ENCODE measurements around the gene TMC1. TPM values are rescaled to one million over a fixed set of nuclear protein-coding genes. Genes with fewer than 3 reads are reported as not detected.

Gene TMC1
- total and polyA plus RNA-seq, 10 of the 15 experiments (the other 5 are each of a cell fraction or from before 2014, with no cell fraction given): 0.06 to 0.94 (median 0.40) TPM; not detected in 1

GRCh38 chr9:72874344-72874743 is 352.9 kb downstream of the TMC1 start:
- Histone ChIP-seq H3K27me3 (replicated peaks in 1 of 2; ENCODE audit: control insufficient read depth in 2 of 2, insufficient read depth in 2 of 2, low read length in 1 of 2) (no peaks in the 10 kb centered on the region; a peak in 1 of 4 replicates), H3K4me2 (ENCODE audit: control insufficient read depth, insufficient read depth) (no peak overlapping the region), H3K9ac (ENCODE audit: control insufficient read depth, insufficient read depth, low read length) (no peak overlapping the region), H3K9me3 (replicated peaks; ENCODE audit: control insufficient read depth, insufficient read depth, low read length) (no peaks in the 10 kb centered on the region), H3K4me1 (ENCODE audit: control insufficient read depth, insufficient read depth, low read length) (no peaks in the 10 kb centered on the region), H3K36me3 (ENCODE audit: control insufficient read depth in 2 of 2, insufficient read depth in 2 of 2, low read length in 1 of 2) (no peaks in the 10 kb centered on the region), H3K79me2 (ENCODE audit: control insufficient read depth, insufficient read depth, low read length) (no peaks in the 10 kb centered on the region), H3K27ac (ENCODE audit: control insufficient read depth, insufficient read depth) (no peak overlapping the region), H4K20me1 (ENCODE audit: control insufficient read depth, insufficient read depth) (no peaks in the 10 kb centered on the region), H3K4me3 (no peak overlapping the region), H2AFZ (ENCODE audit: control insufficient read depth, low read depth, low read length) (no peak overlapping the region)
- FAIRE-seq (no peak), DNase-seq (ENCODE audit: low read depth, low spot score) (no peak), ATAC-seq (no peak)
- POLR2A ChIA-PET: no interaction called here
- RAD21 ChIA-PET (ENCODE audit: unreplicated experiment): no interaction called here
- intact Hi-C loops (cut with micrococcal nuclease; ENCODE audit: unreplicated experiment): loop anchor here (5.0 kb wide), 2 partner anchors 193 to 308 kb away; no protein-coding TSS in a partner anchor
- CTCF ChIA-PET: interaction anchor here (1.0 to 2.8 kb wide), 2 partner anchors 10 to 148 kb away, joined by 3 to 11 read pairs; no protein-coding TSS in a partner anchor
- TF ChIP-seq KAT2A (conservative IDR thresholded peaks at IDR 0.05; ENCODE audit: control insufficient read depth, low read depth, low read length): no peak
- no peak for TF ChIP-seq ZNF274 (IDR thresholded peaks at IDR 0.05; ENCODE audit: insufficient read depth, insufficient read length)
- TF ChIP-seq RB1 (IDR thresholded peaks at IDR 0.05; ENCODE audit: borderline replicate concordance): no peak
- TF ChIP-seq HDAC6 (IDR thresholded peaks at IDR 0.05; ENCODE audit: unreplicated experiment): no peak
- TF ChIP-seq CREB1 (IDR thresholded peaks at IDR 0.05; ENCODE audit: low read depth): no peak
- TF ChIP-seq RAD21 (IDR thresholded peaks at IDR 0.05; ENCODE audit: insufficient read depth, low read depth, low read length): no peak
- TF ChIP-seq PRDM15 (CRISPR knock-in tag; IDR thresholded peaks at IDR 0.05): no peak
- TF ChIP-seq SUZ12 (IDR thresholded peaks at IDR 0.05; ENCODE audit: unreplicated experiment): no peak
- no peak for TF ChIP-seq EP300 (IDR thresholded peaks at IDR 0.05; ENCODE audit: borderline replicate concordance in 1 of 2, control insufficient read depth in 1 of 2, low read depth in 2 of 2, low read length in 2 of 2)
- no peak for TF ChIP-seq MXI1 (IDR thresholded peaks at IDR 0.05; ENCODE audit: low read depth, low read length)
- TF ChIP-seq SMAD1 (IDR thresholded peaks at IDR 0.05; ENCODE audit: low read depth, partially characterized antibody): no peak
- no peak for TF ChIP-seq NKRF (conservative IDR thresholded peaks at IDR 0.05)
- no peak for TF ChIP-seq MYB (IDR thresholded peaks at IDR 0.05; ENCODE audit: borderline replicate concordance, low read depth, low read length)
- 19% methylated on average over 2 of the region's 2 CpGs for WGBS (ENCODE audit: insufficient coverage, insufficient replicate concordance, low lambda C conversion rate, missing lambda C conversion rate)
- no TSS peak for BruUV-seq (replicated peaks)
- SMC1A ChIA-PET (ENCODE audit: uncharacterized antibody, unreplicated experiment): interaction anchor here (1.4 kb wide), 1 partner anchor 148 kb away, joined by 5 read pairs; no protein-coding TSS in a partner anchor
- in situ Hi-C loops (cut with MboI): no loop called here

Measured in GM12878 (cell line).